Measurements from ENCODE around the gene TESPA1. TPM values are rescaled to one million over a fixed set of nuclear protein-coding genes. Genes with fewer than 3 reads are reported as not detected.
"Not testable (repeated sequence)": the region's sequence is repeated elsewhere in the genome, so short reads cannot be mapped to it uniquely, and the experiment has no call there.

TESPA1 gene
- total RNA-seq, 1 donor: not detected

DNA sequence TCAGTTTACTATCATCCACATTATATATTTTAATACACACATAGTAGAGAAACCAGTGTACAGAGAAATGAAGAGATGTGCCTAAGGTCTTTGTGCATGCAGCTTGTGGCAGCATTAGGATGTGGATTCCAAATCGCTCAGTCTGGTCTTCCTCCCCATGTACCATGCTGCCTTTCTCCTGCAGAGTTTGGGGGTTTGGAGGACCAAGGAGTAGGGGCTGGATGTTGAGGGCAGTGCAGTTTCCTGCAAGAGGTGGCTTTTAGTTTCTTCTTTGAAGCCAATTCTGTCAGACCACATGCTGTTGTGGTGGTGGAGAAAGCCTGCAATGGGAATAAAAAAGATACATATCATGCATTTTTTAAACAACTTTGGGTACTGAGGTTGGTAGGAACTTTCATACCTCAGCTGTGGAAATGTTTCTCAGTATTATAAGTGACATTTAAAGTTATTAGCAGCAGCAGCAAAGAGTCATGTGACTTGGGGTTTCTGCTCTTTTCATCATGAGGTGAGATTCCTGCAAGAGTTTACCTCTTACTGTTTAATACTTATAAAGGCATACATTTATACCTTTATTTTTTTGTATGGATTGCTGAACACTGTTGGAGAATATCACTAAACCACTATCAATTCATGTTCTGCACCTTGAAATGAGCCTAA is 34.4 kb downstream of the TESPA1 start:
- no peak overlapping the region for H3K4me3 ChIP-seq (ENCODE audit: low read depth, low read length)
- DNase-seq (ENCODE audit: low read depth): no peak
- TF ChIP-seq, protein P1, sequence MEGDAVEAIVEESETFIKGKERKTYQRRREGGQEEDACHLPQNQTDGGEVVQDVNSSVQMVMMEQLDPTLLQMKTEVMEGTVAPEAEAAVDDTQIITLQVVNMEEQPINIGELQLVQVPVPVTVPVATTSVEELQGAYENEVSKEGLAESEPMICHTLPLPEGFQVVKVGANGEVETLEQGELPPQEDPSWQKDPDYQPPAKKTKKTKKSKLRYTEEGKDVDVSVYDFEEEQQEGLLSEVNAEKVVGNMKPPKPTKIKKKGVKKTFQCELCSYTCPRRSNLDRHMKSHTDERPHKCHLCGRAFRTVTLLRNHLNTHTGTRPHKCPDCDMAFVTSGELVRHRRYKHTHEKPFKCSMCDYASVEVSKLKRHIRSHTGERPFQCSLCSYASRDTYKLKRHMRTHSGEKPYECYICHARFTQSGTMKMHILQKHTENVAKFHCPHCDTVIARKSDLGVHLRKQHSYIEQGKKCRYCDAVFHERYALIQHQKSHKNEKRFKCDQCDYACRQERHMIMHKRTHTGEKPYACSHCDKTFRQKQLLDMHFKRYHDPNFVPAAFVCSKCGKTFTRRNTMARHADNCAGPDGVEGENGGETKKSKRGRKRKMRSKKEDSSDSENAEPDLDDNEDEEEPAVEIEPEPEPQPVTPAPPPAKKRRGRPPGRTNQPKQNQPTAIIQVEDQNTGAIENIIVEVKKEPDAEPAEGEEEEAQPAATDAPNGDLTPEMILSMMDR (IDR thresholded peaks at IDR 0.05; ENCODE audit: insufficient read depth, low read length): no peak

DNA sequence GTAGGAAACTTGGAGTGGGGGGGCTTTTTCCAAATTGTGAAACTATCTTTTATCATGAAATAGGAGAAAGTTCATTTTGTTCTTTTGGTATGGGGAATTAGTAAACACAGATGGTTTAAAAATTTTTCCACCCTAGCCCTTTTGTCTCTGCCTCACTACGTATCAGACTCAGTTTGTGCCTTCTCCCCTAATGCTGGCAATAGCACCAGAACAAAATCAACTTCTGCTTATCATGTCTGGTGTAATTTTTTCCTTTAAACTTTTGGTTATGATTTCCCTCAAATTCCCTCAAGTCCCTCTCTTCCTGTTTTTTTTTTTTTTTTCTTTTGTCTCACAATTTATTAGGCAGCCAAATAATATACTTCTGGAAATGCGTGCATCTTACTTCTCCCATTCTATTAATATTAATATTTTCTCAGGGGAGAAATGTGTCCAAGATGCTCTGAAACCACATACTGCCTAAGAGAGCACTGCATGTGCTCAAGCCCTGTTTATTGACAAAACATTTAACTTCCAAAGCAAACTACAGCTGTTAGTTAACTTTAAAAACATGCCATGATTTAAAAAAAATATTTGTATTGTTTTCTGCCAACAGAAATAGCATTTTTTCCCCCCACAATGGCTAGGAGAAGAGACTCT is 35.4 kb downstream of the TESPA1 start:
- DNase-seq (ENCODE audit: low read depth): no peak
- TF ChIP-seq, protein P1 (IDR thresholded peaks at IDR 0.05; ENCODE audit: insufficient read depth, low read length): no peak
- H3K4me3 ChIP-seq (ENCODE audit: low read depth, low read length): no peak overlapping the region

DNA sequence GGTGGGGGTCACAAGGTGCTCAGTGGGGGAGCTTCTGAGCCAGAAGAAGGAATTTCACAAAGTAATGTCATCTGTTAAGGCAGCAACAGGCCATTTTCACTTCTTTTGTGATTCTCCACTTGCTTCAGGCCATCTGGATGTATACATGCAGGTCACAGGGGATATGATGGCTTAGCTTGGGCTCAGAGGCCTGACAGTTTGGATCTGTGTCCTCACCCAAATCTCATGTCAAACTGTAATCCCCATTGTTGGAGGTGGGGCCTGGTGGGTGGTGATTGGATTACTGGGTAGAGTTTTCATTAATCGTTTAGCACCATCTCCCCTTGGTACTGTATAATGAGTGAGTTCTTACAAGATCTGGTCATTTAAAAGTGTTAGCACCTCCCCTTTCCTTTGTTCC is 36.4 kb downstream of the TESPA1 start:
- no peak for DNase-seq (ENCODE audit: low read depth)
- no peak overlapping the region for H3K4me3 ChIP-seq (ENCODE audit: low read depth, low read length)
- TF ChIP-seq, protein P1 (IDR thresholded peaks at IDR 0.05; ENCODE audit: insufficient read depth, low read length): no peak

DNA sequence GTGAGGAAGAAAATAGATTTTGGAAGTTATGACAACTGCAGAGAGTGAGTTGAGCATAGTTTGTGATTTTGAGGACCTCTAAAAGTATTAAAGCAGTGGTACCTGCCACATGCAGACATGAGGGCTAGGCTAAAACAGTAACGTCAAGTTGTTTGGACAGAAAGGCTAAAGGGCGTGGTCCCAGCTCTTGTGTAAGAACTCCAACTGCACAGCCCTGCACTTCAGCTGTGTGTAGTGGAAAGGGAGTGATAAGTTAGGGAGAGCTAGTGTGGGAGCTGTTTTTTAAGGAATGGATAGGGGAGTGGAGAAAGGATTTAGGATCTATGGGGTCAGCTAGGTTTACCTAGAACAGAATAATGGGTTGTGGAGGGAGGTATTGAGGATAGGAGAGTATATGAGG is 39.5 kb downstream of the TESPA1 start:
- TF ChIP-seq, protein P1 (IDR thresholded peaks at IDR 0.05; ENCODE audit: insufficient read depth, low read length): no peak
- DNase-seq (ENCODE audit: low read depth): peak; percentile 17
- H3K4me3 ChIP-seq (ENCODE audit: low read depth, low read length): no peak overlapping the region

DNA sequence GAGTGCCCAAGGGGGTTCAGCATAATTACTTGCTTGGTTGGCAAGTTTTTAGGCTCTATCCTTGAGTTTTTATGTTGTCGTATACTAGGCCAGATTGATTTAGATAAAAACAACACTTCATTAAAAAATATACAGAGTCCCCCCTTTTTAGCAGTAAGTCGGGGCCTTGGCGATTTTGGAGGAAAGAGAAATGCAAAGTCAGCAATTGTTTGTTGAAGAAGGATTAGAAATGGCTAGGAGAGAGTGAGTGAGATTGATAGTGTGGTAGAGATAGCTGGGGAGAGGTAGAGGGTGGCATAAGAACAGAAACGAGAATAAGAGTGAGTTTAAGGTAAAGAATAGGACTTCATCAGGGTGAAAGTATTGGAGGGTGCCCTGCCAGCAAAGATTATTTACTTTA is 41.3 kb downstream of the TESPA1 start:
- not testable (repeated sequence) for DNase-seq (ENCODE audit: low read depth); H3K4me3 ChIP-seq (ENCODE audit: low read depth, low read length)

DNA sequence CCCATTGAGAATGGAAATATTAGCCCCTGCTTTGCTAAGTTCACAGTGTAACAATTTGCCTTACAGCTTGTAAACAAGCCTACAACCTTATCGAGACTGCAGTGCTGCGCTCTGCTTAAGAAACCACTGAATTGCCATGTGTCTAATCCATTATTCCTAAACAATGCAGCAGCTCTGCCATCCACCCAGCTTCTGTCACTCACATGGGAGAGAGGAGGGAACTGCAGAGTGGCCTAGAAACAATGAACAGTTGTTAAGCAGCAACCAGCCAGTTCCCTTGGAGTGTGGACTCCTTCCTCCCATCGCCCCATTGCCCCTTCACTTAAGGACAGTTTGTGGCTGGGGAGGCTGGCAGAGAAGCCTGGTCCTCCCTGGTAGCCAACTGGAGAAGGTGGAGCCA is 42.9 kb downstream of the TESPA1 start:
- no peak for DNase-seq (ENCODE audit: low read depth)
- TF ChIP-seq, protein P1 (IDR thresholded peaks at IDR 0.05; ENCODE audit: insufficient read depth, low read length): no peak

DNA sequence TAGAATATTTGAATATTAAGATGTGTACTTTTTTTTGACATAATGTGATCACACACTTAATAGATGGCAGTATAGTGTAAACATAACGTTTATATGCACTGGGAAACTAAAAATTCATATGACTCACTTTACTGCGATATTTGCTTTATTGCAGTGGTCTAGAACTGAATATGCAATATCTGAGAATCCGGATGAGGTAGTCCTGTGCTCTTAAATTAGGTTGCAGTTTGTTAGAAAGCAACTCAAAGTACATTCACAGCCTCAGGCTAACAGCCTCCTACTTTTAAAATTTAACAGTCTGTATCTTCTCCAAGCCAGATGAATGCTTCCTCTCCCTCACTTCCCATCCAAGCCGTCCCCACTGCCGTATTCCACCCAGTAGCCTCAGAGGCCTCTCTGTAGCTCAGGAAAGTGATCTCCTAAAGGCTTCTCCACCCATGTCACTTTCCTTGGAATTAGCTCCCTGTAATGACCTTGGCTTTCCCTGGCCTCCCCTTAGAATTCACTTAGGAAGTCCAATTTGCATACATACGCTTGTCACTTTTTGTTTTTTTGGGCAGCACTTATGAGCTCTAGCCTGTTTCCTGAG is 43.7 kb downstream of the TESPA1 start:
- no peak for DNase-seq (ENCODE audit: low read depth)
- TF ChIP-seq, protein P1 (IDR thresholded peaks at IDR 0.05; ENCODE audit: insufficient read depth, low read length): no peak
- H3K4me3 ChIP-seq (ENCODE audit: low read depth, low read length): no peak overlapping the region

More for the DNA sequence above, 42.9 kb downstream of the TESPA1 start:
- no peak overlapping the region for H3K4me3 ChIP-seq (ENCODE audit: low read depth, low read length)
